B cell (primary cell): ENCODE results near the gene CDX1. TPM values are rescaled to one million over a fixed set of nuclear protein-coding genes. Genes with fewer than 3 reads are reported as not detected.

ENCODE experiments used
- ATAC-seq: fragments of 200-7000 bp; cut with Tn5 transposase; one replicate; pipeline ENCODE4 v1.10.0; 2021; ENCODE audit warnings: low read depth, mild to moderate bottlenecking, moderate number of reproducible peaks, moderate library complexity
- CTCF ChIA-PET: fragments of 350-600 bp; sonication (Branson Sonifier 250); formaldehyde crosslinking; loops from one replicate; lab custom pipeline; 2021; ENCODE audit warnings: antibody characterized with exemption, inconsistent platforms; lab: Charles Lee
- POLR2A ChIA-PET: fragments of 350-600 bp; sonication (Branson Sonifier 250); formaldehyde crosslinking; loops from one replicate; lab custom pipeline; 2021; ENCODE audit warnings: antibody characterized with exemption; lab: Charles Lee
- DNase-seq: peaks from one replicate; pipeline ENCODE4 v3.0.0; 2013
- H2AFZ ChIP-seq: 2 replicates; pipeline ENCODE4 v1.6.1; 2012; ENCODE audit warnings: mild to moderate bottlenecking, low read depth, low read length; ENCODE audit not compliant: insufficient read depth, poor library complexity, severe bottlenecking
- H3K27ac ChIP-seq, 2 donors: 1 replicate in 1 of 2; 2 replicates in 1 of 2; pipeline ENCODE4 v1.5.1; 2012 to 2013; ENCODE audit warnings: low read length in 2 of 2, mild to moderate bottlenecking in 2 of 2, moderate library complexity in 1 of 2
- H3K27me3 ChIP-seq, 4 experiments: fragments of 200-600 bp in 1 of 4; sonication (generic) in 1 of 4; replicated peaks in 1 of 4; 1 replicate in 2 of 4; 2 replicates in 2 of 4; pipeline versions ENCODE4 v1.6.1 to v1.7.0; 2013 to 2016; ENCODE audit warnings: low read length in 3 of 4, mild to moderate bottlenecking in 2 of 4, mixed read lengths in 1 of 4, moderate library complexity in 1 of 4; ENCODE audit not compliant: insufficient read depth in 4 of 4, control insufficient read depth in 3 of 4; ENCODE audit errors: control extremely low read depth in 1 of 4
- H3K36me3 ChIP-seq, 2 experiments: replicated peaks in 1 of 2; 1 replicate in 1 of 2; 2 replicates in 1 of 2; pipeline versions ENCODE4 v1.6.1 to v1.7.1; 2013; ENCODE audit warnings: low read length in 1 of 2; ENCODE audit not compliant: insufficient read depth in 2 of 2, control insufficient read depth in 1 of 2; ENCODE audit errors: control extremely low read depth in 1 of 2, extremely low read depth in 1 of 2
- H3K4me1 ChIP-seq, 2 donors: fragments of 200-600 bp in 1 of 2; sonication (generic) in 1 of 2; 1 replicate in 1 of 2; 2 replicates in 1 of 2; pipeline versions ENCODE4 v1.5.1 to v1.6.1; 2013 to 2017; ENCODE audit warnings: low read length in 2 of 2; ENCODE audit not compliant: control insufficient read depth in 2 of 2, insufficient read depth in 2 of 2
- H3K4me2 ChIP-seq: replicated peaks from 2 replicates; pipeline ENCODE3; 2012; ENCODE audit warnings: mild to moderate bottlenecking, low read depth, low read length; ENCODE audit not compliant: poor library complexity, severe bottlenecking
- H3K4me3 ChIP-seq, 5 experiments: fragments of 200-600 bp in 1 of 5; sonication (generic) in 1 of 5; 1 replicate in 3 of 5; 2 replicates in 2 of 5; pipeline versions ENCODE4 v1.5.1 to v1.7.0; 2011 to 2016; ENCODE audit warnings: low read length in 4 of 5, mild to moderate bottlenecking in 4 of 5, low read depth in 2 of 5, control low read depth in 1 of 5, moderate library complexity in 1 of 5; ENCODE audit not compliant: insufficient read depth in 1 of 5; ENCODE audit errors: control extremely low read depth in 1 of 5, extremely low read depth in 1 of 5
- H3K79me2 ChIP-seq: fragments of 200-600 bp; sonication (generic); one replicate; pipeline ENCODE4 v1.6.0; 2016; ENCODE audit warnings: low read length; ENCODE audit not compliant: control insufficient read depth, insufficient read depth
- H3K9ac ChIP-seq: fragments of 200-600 bp; sonication (generic); 2 replicates; pipeline ENCODE4 v1.6.1; 2017; ENCODE audit warnings: mild to moderate bottlenecking, low read length, moderate library complexity
- H3K9me3 ChIP-seq, 3 donors: one replicate each; pipeline versions ENCODE4 v1.6.1 to v1.7.1; 2013; ENCODE audit warnings: low read length in 2 of 3; ENCODE audit not compliant: control insufficient read depth in 2 of 3, insufficient read depth in 1 of 3; ENCODE audit errors: control extremely low read depth in 1 of 3
- H4K20me1 ChIP-seq: 2 replicates; pipeline ENCODE4 v1.6.0; 2012; ENCODE audit warnings: mild to moderate bottlenecking, low read length; ENCODE audit not compliant: insufficient read depth, control insufficient read depth, poor library complexity, severe bottlenecking
- H3K27ac Mint-ChIP-seq: one replicate; pipeline ENCODE4 v1.8.0; 2021; ENCODE audit warnings: mixed read lengths
- H3K27me3 Mint-ChIP-seq: one replicate; pipeline ENCODE4 v1.8.0; 2021; ENCODE audit warnings: mixed read lengths
- H3K4me1 Mint-ChIP-seq: one replicate; pipeline ENCODE4 v1.8.0; 2021; ENCODE audit warnings: mixed read lengths
- H3K4me3 Mint-ChIP-seq: one replicate; pipeline ENCODE4 v1.8.0; 2021; ENCODE audit warnings: mixed read lengths
- H3K9me3 Mint-ChIP-seq: one replicate; pipeline ENCODE4 v1.8.0; 2022; ENCODE audit warnings: mixed read lengths; ENCODE audit not compliant: insufficient read depth
- EZH2 ChIP-seq: IDR thresholded peaks from 2 replicates; pipeline ENCODE4 v1.6.1; 2012; ENCODE audit warnings: borderline replicate concordance, low read depth, mild to moderate bottlenecking, moderate library complexity, low read length; ENCODE audit not compliant: insufficient read depth, poor library complexity, severe bottlenecking
- WGBS: methylation state at CpG from one replicate; pipeline ENCODE4 v1.1.5; 2013; ENCODE audit warnings: missing lambda C conversion rate; ENCODE audit not compliant: insufficient coverage; 5-methylcytosine and 5-hydroxymethylcytosine counted together
- intact Hi-C: fragments of 100-400 bp; cut with micrococcal nuclease; formaldehyde crosslinking; loops from one replicate; pipeline ENCODE4 v1.10.0; 2022
- polyA plus RNA-seq: library from polyadenylated mRNA; depleted of rRNA; stranded (reverse); fragments of >200 nt; gene quantifications from 2 replicates; pipeline ENCODE4 v1.2.3, GENCODE V29; 2012
- total RNA-seq, 2 donors: library from RNA; stranded (reverse); fragments of 120-200 nt in 1 of 2; gene quantifications; 1 replicate in 1 of 2; 2 replicates in 1 of 2; pipeline versions ENCODE4 v1.2.3 to v1.2.4, GENCODE V29; 2013 to 2022
- TF ChIP-seq, protein P1 (sequence below): fragments of 200-600 bp; IDR thresholded peaks from one replicate; pipeline ENCODE4 v1.8.0; 2022; ENCODE audit warnings: antibody characterized with exemption, mild to moderate bottlenecking

CDX1 gene
- total and polyA plus RNA-seq, 2 donors (not counting 1 experiment from before 2014, with no cell fraction given) = not detected

GRCh38 chr5:150161242-150162141, 5.1 kb upstream of the CDX1 start:
- WGBS = 72% methylated on average over 9 of the region's 14 CpGs
- POLR2A ChIA-PET = no interaction called here
- DNase-seq (peak; percentile 70), ATAC-seq (peak; percentile 82)
- H3K9me3 Mint-ChIP-seq = no peaks in the 10 kb centered on the region
- H3K4me3 ChIP-seq = no peak overlapping the region
- H3K27ac ChIP-seq = no peak overlapping the region
- no peak overlapping the region for H2AFZ ChIP-seq
- peaks cover 16% of the 10 kb centered on the region for H3K4me1 Mint-ChIP-seq
- H3K27ac Mint-ChIP-seq = peak overlapping the region; percentile 17
- H3K27me3 ChIP-seq = peaks cover 0 to 6% (median 2%) of the 10 kb centered on the region in 4 experiments
- peaks cover 12% of the 10 kb centered on the region for H3K27me3 Mint-ChIP-seq
- H4K20me1 ChIP-seq = no peaks in the 10 kb centered on the region
- TF ChIP-seq, protein P1, sequence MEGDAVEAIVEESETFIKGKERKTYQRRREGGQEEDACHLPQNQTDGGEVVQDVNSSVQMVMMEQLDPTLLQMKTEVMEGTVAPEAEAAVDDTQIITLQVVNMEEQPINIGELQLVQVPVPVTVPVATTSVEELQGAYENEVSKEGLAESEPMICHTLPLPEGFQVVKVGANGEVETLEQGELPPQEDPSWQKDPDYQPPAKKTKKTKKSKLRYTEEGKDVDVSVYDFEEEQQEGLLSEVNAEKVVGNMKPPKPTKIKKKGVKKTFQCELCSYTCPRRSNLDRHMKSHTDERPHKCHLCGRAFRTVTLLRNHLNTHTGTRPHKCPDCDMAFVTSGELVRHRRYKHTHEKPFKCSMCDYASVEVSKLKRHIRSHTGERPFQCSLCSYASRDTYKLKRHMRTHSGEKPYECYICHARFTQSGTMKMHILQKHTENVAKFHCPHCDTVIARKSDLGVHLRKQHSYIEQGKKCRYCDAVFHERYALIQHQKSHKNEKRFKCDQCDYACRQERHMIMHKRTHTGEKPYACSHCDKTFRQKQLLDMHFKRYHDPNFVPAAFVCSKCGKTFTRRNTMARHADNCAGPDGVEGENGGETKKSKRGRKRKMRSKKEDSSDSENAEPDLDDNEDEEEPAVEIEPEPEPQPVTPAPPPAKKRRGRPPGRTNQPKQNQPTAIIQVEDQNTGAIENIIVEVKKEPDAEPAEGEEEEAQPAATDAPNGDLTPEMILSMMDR = peak; percentile 94
- TF ChIP-seq EZH2 = no peak
- H3K36me3 ChIP-seq = no peaks in the 10 kb centered on the region
- H3K9ac ChIP-seq = no peak overlapping the region
- peaks cover 7 to 13% of the 10 kb centered on the region in 2 donors for H3K4me1 ChIP-seq
- no peaks in the 10 kb centered on the region for H3K9me3 ChIP-seq
- intact Hi-C loops = loop anchor here (1.0 kb wide), 1 partner anchor 57 kb away; no protein-coding TSS in a partner anchor
- H3K79me2 ChIP-seq = no peaks in the 10 kb centered on the region
- H3K4me2 ChIP-seq = no peak overlapping the region
- CTCF ChIA-PET = interaction anchor here (0.8 to 1.8 kb wide), 4 partner anchors 9 to 289 kb away, joined by 3 to 5 read pairs (median 4); no protein-coding TSS in a partner anchor
- no peak overlapping the region for H3K4me3 Mint-ChIP-seq

DNA sequence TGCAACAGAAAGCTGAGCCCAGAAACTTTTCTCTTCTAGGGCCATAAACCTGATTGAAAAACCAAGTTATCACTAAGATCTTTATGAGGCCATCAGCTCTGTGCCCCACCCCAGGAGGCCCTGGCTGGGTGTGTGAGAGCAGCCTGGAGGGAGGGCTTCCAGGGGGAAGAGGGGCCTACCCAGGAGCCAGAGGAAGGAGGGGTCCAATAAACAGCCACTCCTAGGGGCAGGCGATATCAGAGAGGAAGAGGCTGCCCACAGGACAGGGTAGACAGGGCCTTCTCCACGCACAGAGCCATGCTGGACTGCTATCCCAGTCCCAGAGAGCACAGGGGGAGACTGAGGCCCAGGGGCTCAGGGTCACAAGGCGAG, 4.5 kb upstream of the CDX1 start:
- no peak overlapping the region for H3K4me3 Mint-ChIP-seq
- peaks cover 16% of the 10 kb centered on the region for H3K4me1 Mint-ChIP-seq
- no peak overlapping the region for H2AFZ ChIP-seq
- H3K9me3 Mint-ChIP-seq = no peaks in the 10 kb centered on the region
- no peaks in the 10 kb centered on the region for H3K79me2 ChIP-seq
- TF ChIP-seq, protein P1 = no peak
- no peak for TF ChIP-seq EZH2
- peaks cover 12% of the 10 kb centered on the region for H3K27me3 Mint-ChIP-seq
- H3K27ac Mint-ChIP-seq = no peak overlapping the region
- H3K36me3 ChIP-seq = no peaks in the 10 kb centered on the region
- DNase-seq = no peak
- peaks cover 8 to 12% of the 10 kb centered on the region in 2 donors for H3K4me1 ChIP-seq
- no peak for ATAC-seq
- no peak overlapping the region for H3K4me3 ChIP-seq
- ChIA-PET CTCF (interaction anchor here (0.8 to 1.8 kb wide), 5 partner anchors 9 to 288 kb away, joined by 3 to 5 read pairs (median 4); no protein-coding TSS in a partner anchor), POLR2A (no interaction called here)
- H3K9me3 ChIP-seq = no peaks in the 10 kb centered on the region
- no peak overlapping the region for H3K27ac ChIP-seq
- 85% methylated on average over 3 of the region's 3 CpGs for WGBS
- intact Hi-C loops = no loop called here
- H3K27me3 ChIP-seq = peaks cover 0 to 6% (median 2%) of the 10 kb centered on the region in 4 experiments
- H3K9ac ChIP-seq = no peak overlapping the region
- no peak overlapping the region for H3K4me2 ChIP-seq
- H4K20me1 ChIP-seq = no peaks in the 10 kb centered on the region
